ENCODE measurements around the gene EIF4G3.

EIF4G3 gene

GRCh38 chr1:21126324-21126723 is 50.4 kb downstream of the EIF4G3 start:
- Histone ChIP-seq H3K79me2 (ENCODE audit: insufficient read depth, low read length) (peaks cover 44% of the 10 kb centered on the region), H2AFZ (ENCODE audit: low read depth, low read length, severe bottlenecking) (no peak overlapping the region), H3K9me3 (ENCODE audit: insufficient read depth, low read length) (no peaks in the 10 kb centered on the region), H3K4me2 (ENCODE audit: low read depth, low read length, poor library complexity, severe bottlenecking) (no peak overlapping the region), H4K20me1 (ENCODE audit: low read depth, low read length) (no peaks in the 10 kb centered on the region), H3F3A (ENCODE audit: insufficient read depth) (0 out of 2 replicates have a peak, but pooled peaks cover 3% of the 10 kb centered on the region), H3K27me3 (ENCODE audit: low read length) (no peaks in the 10 kb centered on the region), H3K9ac (ENCODE audit: low read length) (no peak overlapping the region), H3K27ac (ENCODE audit: low read depth, low read length) (no peak overlapping the region), H3K4me3 (ENCODE audit: insufficient read depth, low read length, poor library complexity, severe bottlenecking) (no peak overlapping the region), H3K36me3 (ENCODE audit: low read length) (peaks cover 9% of the 10 kb centered on the region; the same call in 1 of the 2 replicates), H3K9me2 (replicated peaks; ENCODE audit: insufficient read depth, low read length) (no peaks in the 10 kb centered on the region)
- TF ChIP-seq CTCF (IDR thresholded peaks at IDR 0.05; ENCODE audit: insufficient read depth, low read length, poor library complexity, severe bottlenecking) (no peak), EZH2phosphoT487 (conservative IDR thresholded peaks at IDR 0.05; ENCODE audit: low read length) (no peak)

- H3K27ac ChIP-seq (ENCODE audit: low read depth, low read length), result no peak overlapping the region
- no peaks in the 10 kb centered on the region for H4K20me1 ChIP-seq (ENCODE audit: low read depth, low read length)
- TF ChIP-seq EZH2phosphoT487 (conservative IDR thresholded peaks at IDR 0.05; ENCODE audit: low read length), result no peak
- no peak for TF ChIP-seq CTCF (IDR thresholded peaks at IDR 0.05; ENCODE audit: insufficient read depth, low read length, poor library complexity, severe bottlenecking)
- H3K27me3 ChIP-seq (ENCODE audit: low read length), result no peaks in the 10 kb centered on the region
- H3K36me3 ChIP-seq (ENCODE audit: low read length), result peaks cover 9% of the 10 kb centered on the region; the same call in 1 of the 2 replicates
- H3K4me2 ChIP-seq (ENCODE audit: low read depth, low read length, poor library complexity, severe bottlenecking), result no peak overlapping the region
- H3K9ac ChIP-seq (ENCODE audit: low read length), result no peak overlapping the region
- H2AFZ ChIP-seq (ENCODE audit: low read depth, low read length, severe bottlenecking), result no peak overlapping the region
- H3K79me2 ChIP-seq (ENCODE audit: insufficient read depth, low read length), result peaks cover 43% of the 10 kb centered on the region; the same call in 1 of the 2 replicates
- no peak overlapping the region for H3K4me3 ChIP-seq (ENCODE audit: insufficient read depth, low read length, poor library complexity, severe bottlenecking)
- H3K9me3 ChIP-seq (ENCODE audit: insufficient read depth, low read length), result no peaks in the 10 kb centered on the region
- H3F3A ChIP-seq (ENCODE audit: insufficient read depth), result peaks cover 3% of the 10 kb centered on the region; the same call in 1 of the 2 replicates
- H3K9me2 ChIP-seq (replicated peaks; ENCODE audit: insufficient read depth, low read length), result no peaks in the 10 kb centered on the region
These were observed 51.9 kb downstream of the EIF4G3 start for GRCh38 chr1:21124846-21125245.

- no peak overlapping the region for H3K27ac ChIP-seq (ENCODE audit: low read depth, low read length)
- no peaks in the 10 kb centered on the region for H3K9me2 ChIP-seq (replicated peaks; ENCODE audit: insufficient read depth, low read length)
- no peak overlapping the region for H3K4me3 ChIP-seq (ENCODE audit: insufficient read depth, low read length, poor library complexity, severe bottlenecking)
- no peak for TF ChIP-seq CTCF (IDR thresholded peaks at IDR 0.05; ENCODE audit: insufficient read depth, low read length, poor library complexity, severe bottlenecking)
- TF ChIP-seq EZH2phosphoT487 (conservative IDR thresholded peaks at IDR 0.05; ENCODE audit: low read length), result no peak
- no peaks in the 10 kb centered on the region for H3K9me3 ChIP-seq (ENCODE audit: insufficient read depth, low read length)
- H3K36me3 ChIP-seq (ENCODE audit: low read length), result peaks cover 9% of the 10 kb centered on the region; the same call in 1 of the 2 replicates
- no peak overlapping the region for H2AFZ ChIP-seq (ENCODE audit: low read depth, low read length, severe bottlenecking)
- no peaks in the 10 kb centered on the region for H3K27me3 ChIP-seq (ENCODE audit: low read length)
- no peak overlapping the region for H3K9ac ChIP-seq (ENCODE audit: low read length)
- no peak overlapping the region for H3K4me2 ChIP-seq (ENCODE audit: low read depth, low read length, poor library complexity, severe bottlenecking)
- peaks cover 7% of the 10 kb centered on the region; the same call in 1 of the 2 replicates for H4K20me1 ChIP-seq (ENCODE audit: low read depth, low read length)
- H3F3A ChIP-seq (ENCODE audit: insufficient read depth), result peaks cover 3% of the 10 kb centered on the region; the same call in 1 of the 2 replicates
- peaks cover 41% of the 10 kb centered on the region for H3K79me2 ChIP-seq (ENCODE audit: insufficient read depth, low read length)
These were observed 53.3 kb downstream of the EIF4G3 start for GRCh38 chr1:21123287-21123948.
